SKM-1 (cell line): ENCODE results near the gene TCF21.
"Not testable (repeated sequence)": the region's sequence is repeated elsewhere in the genome, so short reads cannot be mapped to it uniquely, and the experiment has no call there.

Experiments
- DNase-seq: peaks from one replicate; lab custom pipeline; 2025; ENCODE audit not compliant: unreplicated experiment; lab: John Stamatoyannopoulos, UW

TCF21 gene

GRCh38 chr6:133888929-133889556 lies at the start of gene TCF21:
Gene TCF21 (plus strand): TSS chr6:133889113. CDS start chr6:133889398, 285 bp downstream.
- DNase-seq: no peak

- DNase-seq: no peak
These were observed 47.7 kb upstream of the TCF21 start for GRCh38 chr6:133841176-133841575.

GRCh38 chr6:133843098-133843497 lies 45.8 kb upstream of the TCF21 start:
- DNase-seq: no peak

- DNase-seq: no peak
These were observed 44.2 kb upstream of the TCF21 start for GRCh38 chr6:133844709-133845108.

GRCh38 chr6:133854041-133854363 lies 34.9 kb upstream of the TCF21 start:
- DNase-seq: no peak

- no peak for DNase-seq
These were observed 34.3 kb upstream of the TCF21 start for GRCh38 chr6:133854364-133855275.

GRCh38 chr6:133855276-133855990 lies 33.5 kb upstream of the TCF21 start:
- no peak for DNase-seq

- DNase-seq: no peak
These were observed 32.9 kb upstream of the TCF21 start for GRCh38 chr6:133855991-133856370.

GRCh38 chr6:133856911-133857310 lies 32.0 kb upstream of the TCF21 start:
- DNase-seq: no peak

- no peak for DNase-seq
These were observed 31.2 kb upstream of the TCF21 start for GRCh38 chr6:133857696-133858095.

- DNase-seq: not testable (repeated sequence)
These were observed 27.6 kb upstream of the TCF21 start for GRCh38 chr6:133861337-133861736.

- DNase-seq: no peak
These were observed 25.7 kb upstream of the TCF21 start for GRCh38 chr6:133863228-133863627.

- no peak for DNase-seq
These were observed 23.2 kb upstream of the TCF21 start for GRCh38 chr6:133865680-133866079.

- no peak for DNase-seq
These were observed 17.8 kb upstream of the TCF21 start for GRCh38 chr6:133871131-133871530.

- no peak for DNase-seq
These were observed 15.4 kb upstream of the TCF21 start for GRCh38 chr6:133873538-133873937.

GRCh38 chr6:133877116-133877515 lies 11.8 kb upstream of the TCF21 start:
- DNase-seq: no peak

- no peak for DNase-seq
These were observed 8.9 kb upstream of the TCF21 start for GRCh38 chr6:133880006-133880405.

- no peak for DNase-seq
These were observed 8.0 kb upstream of the TCF21 start for GRCh38 chr6:133880896-133881295.

GRCh38 chr6:133886104-133886775 lies 2.7 kb upstream of the TCF21 start:
- no peak for DNase-seq

GRCh38 chr6:133887156-133887879 lies 1.6 kb upstream of the TCF21 start:
- no peak for DNase-seq

- DNase-seq: no peak
These were observed 1.1 kb upstream of the TCF21 start for GRCh38 chr6:133887880-133888230.
